Measurements from ENCODE around the gene RALGPS1.

RALGPS1 gene

GRCh38 chr9:127178686-127179632, 264.4 kb downstream of the RALGPS1 start:
- DNase-seq: no peak

- no peak for DNase-seq
Observed at GRCh38 chr9:127179633-127180441, 265.3 kb downstream of the RALGPS1 start.

- no peak for DNase-seq
Observed at GRCh38 chr9:127180457-127181314, 266.1 kb downstream of the RALGPS1 start.

GRCh38 chr9:127181315-127181580, 266.7 kb downstream of the RALGPS1 start:
- no peak for DNase-seq

GRCh38 chr9:127181595-127182190, 267.1 kb downstream of the RALGPS1 start:
- no peak for DNase-seq

GRCh38 chr9:127182901-127183746, 268.5 kb downstream of the RALGPS1 start:
- peak; percentile 67 for DNase-seq

GRCh38 chr9:127183814-127184582, 269.4 kb downstream of the RALGPS1 start:
- no peak for DNase-seq

- no peak for DNase-seq
Observed at GRCh38 chr9:127184641-127185040, 270.1 kb downstream of the RALGPS1 start.

GRCh38 chr9:127185181-127185580, 270.6 kb downstream of the RALGPS1 start:
- DNase-seq: no peak

- DNase-seq: peak; percentile 95
Observed at GRCh38 chr9:127185931-127186781, 271.6 kb downstream of the RALGPS1 start.

GRCh38 chr9:127186806-127187205, 272.2 kb downstream of the RALGPS1 start:
- DNase-seq: no peak

- peak; percentile 97 for DNase-seq
Observed at GRCh38 chr9:127187231-127187956, 272.8 kb downstream of the RALGPS1 start.

- no peak for DNase-seq
Observed at GRCh38 chr9:127188396-127188795, 273.8 kb downstream of the RALGPS1 start.

- DNase-seq: no peak
Observed at GRCh38 chr9:127189628-127190027, 275.0 kb downstream of the RALGPS1 start.

GRCh38 chr9:127192744-127193143, 278.2 kb downstream of the RALGPS1 start:
- no peak for DNase-seq

GRCh38 chr9:127193483-127193882, 278.9 kb downstream of the RALGPS1 start:
- no peak for DNase-seq

- DNase-seq: no peak
Observed at GRCh38 chr9:127194881-127195713, 280.5 kb downstream of the RALGPS1 start.

Data from fibroblast of upper back skin (primary cell).